GM19238 (cell line): ENCODE results near the gene SSRP1.
"Not testable (repeated sequence)": the region's sequence is repeated elsewhere in the genome, so short reads cannot be mapped to it uniquely, and the experiment has no call there.

ENCODE experiments used
- DNase-seq: peaks from one replicate; pipeline ENCODE4 v3.0.0; 2011; ENCODE audit warnings: low spot score; ENCODE audit not compliant: insufficient read length

SSRP1 gene

GRCh38 chr11:57301711-57302423 lies 33.8 kb downstream of the SSRP1 start:
- no peak for DNase-seq

- no peak for DNase-seq
These were observed 34.9 kb downstream of the SSRP1 start for GRCh38 chr11:57300785-57301184.

- DNase-seq, result no peak
These were observed 36.4 kb downstream of the SSRP1 start for GRCh38 chr11:57299150-57299737.

GRCh38 chr11:57297221-57297620 lies 38.5 kb downstream of the SSRP1 start:
- DNase-seq, result no peak

GRCh38 chr11:57296205-57296604 lies 39.5 kb downstream of the SSRP1 start:
- DNase-seq, result not testable (repeated sequence)

- no peak for DNase-seq
These were observed 41.2 kb downstream of the SSRP1 start for GRCh38 chr11:57294225-57295131.

GRCh38 chr11:57290288-57290687 lies 45.4 kb downstream of the SSRP1 start:
- DNase-seq, result no peak

GRCh38 chr11:57288771-57289579 lies 46.7 kb downstream of the SSRP1 start:
- no peak for DNase-seq

- DNase-seq, result no peak
These were observed 47.8 kb downstream of the SSRP1 start for GRCh38 chr11:57287884-57288283.

- DNase-seq, result no peak
These were observed 52.3 kb downstream of the SSRP1 start for GRCh38 chr11:57283231-57283990.

GRCh38 chr11:57281546-57281945 lies 54.1 kb downstream of the SSRP1 start:
- DNase-seq, result not testable (repeated sequence)

- no peak for DNase-seq
These were observed 56.6 kb downstream of the SSRP1 start for GRCh38 chr11:57279116-57279515.

GRCh38 chr11:57278721-57279095 lies 57.0 kb downstream of the SSRP1 start:
- DNase-seq, result no peak

GRCh38 chr11:57277845-57278720 lies 57.6 kb downstream of the SSRP1 start:
- DNase-seq, result peak; percentile 37

- DNase-seq, result no peak
These were observed 58.6 kb downstream of the SSRP1 start for GRCh38 chr11:57276971-57277675.

GRCh38 chr11:57276169-57276970 lies 59.3 kb downstream of the SSRP1 start:
- no peak for DNase-seq
